Inflammatory macrophage (primary cell): ENCODE results near the gene TXNRD2.

ENCODE experiments used
- DNase-seq, 2 donors: peaks; one replicate each; pipeline ENCODE4 v3.0.0-alpha.2; 2020 to 2022
- total RNA-seq, 18 experiments: gene quantifications; one replicate each; lab custom pipeline; 2026; ENCODE audit warnings: mixed read lengths in 6 of 18, inconsistent platforms in 2 of 18; lab: John Stamatoyannopoulos, UW

The TXNRD2 gene
- 8.1 to 34.9 (median 20.2) reads per million in 18 experiments for total RNA-seq

- peak; percentile 59 to 71 for DNase-seq
Measured at GRCh38 chr22:19941365-19942082, at the start of gene TXNRD2, which contains the start of gene COMT. TXNRD2 (minus strand) TSS chr22:19941818; CDS start chr22:19941803, 15 bp downstream. COMT (plus strand) TSS chr22:19941772; CDS start chr22:19962527, 20,755 bp downstream.

DNA sequence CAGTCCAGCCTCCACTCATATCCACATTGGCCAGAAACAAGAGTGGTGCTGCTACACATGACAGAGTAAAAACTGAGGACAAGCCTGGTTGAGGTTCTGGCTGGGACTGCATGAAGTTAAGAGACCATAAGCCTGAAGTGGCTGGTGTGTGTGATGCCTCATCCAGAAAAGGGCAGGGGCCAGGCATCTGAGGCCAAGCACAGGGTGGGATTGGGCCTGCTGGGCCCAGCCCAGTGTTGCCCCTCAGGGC lies 49.7 kb upstream of the TXNRD2 start:
- no peak for DNase-seq

DNA sequence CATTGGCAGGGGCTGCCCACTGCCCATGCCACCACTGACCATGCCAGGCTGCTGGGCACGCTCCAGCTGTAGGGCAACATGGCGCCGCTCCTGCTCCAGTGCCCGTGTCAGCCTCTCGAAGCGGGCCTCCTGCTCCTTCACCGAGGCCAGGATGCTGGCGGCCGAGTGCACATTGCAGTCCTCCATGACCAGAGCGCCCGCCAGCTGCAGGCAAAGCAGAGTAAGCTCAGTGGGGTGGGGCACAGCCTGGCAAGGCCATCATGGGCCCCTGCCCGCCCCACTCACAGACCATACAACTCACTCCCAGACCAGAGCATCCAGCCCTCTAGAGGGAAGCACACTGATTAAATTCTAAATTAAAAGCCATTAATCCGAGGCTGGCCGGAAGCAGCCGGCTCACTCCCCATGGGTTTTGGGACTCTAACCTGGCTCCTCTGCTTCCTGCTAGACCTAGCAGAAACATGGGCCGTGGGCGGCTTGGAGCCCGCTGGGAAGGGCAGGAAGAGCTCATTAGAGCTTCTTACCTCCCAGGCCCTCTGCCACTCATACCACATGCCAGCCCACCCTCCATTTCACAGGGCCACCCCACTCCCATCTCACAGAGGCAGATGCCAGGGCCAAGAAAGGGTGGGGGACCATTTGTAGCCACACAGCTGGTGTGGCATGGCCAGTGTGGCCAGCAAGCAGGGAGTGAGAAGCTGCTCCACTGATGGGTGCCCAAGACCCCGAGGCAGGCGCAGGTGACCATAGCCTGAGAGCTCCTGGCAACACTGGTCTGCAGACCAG lies 49.2 kb upstream of the TXNRD2 start:
- no peak for DNase-seq

GRCh38 chr22:19990188-19990587 lies 48.6 kb upstream of the TXNRD2 start:
- no peak for DNase-seq

GRCh38 chr22:19989725-19990067 lies 48.1 kb upstream of the TXNRD2 start:
- no peak for DNase-seq

- DNase-seq = no peak
Measured at GRCh38 chr22:19988965-19989724, 47.5 kb upstream of the TXNRD2 start.

DNA sequence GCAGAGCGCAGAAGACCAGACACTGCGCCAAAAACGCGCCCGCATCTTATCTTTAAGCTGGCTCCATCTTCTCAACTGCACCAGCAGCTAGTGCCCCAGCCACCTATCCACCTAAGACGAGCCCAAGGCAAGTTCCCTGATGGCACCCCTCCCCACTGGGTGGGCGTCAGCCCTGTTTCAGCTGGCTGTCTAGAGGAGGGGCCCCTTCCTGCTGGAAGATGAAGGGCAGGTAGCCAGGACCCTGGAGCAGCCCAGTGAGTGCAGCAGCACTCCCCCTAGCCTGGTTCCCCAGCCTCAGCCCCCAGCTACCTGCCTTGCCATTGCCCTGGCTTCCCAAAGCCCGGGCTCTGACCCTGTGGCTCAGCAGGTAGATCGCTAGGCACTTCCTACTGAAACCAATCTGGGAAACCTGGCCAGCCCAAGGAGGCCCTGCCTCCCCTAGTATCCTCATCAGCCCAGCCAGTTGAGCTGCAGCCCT lies 46.8 kb upstream of the TXNRD2 start:
- DNase-seq = no peak

DNA sequence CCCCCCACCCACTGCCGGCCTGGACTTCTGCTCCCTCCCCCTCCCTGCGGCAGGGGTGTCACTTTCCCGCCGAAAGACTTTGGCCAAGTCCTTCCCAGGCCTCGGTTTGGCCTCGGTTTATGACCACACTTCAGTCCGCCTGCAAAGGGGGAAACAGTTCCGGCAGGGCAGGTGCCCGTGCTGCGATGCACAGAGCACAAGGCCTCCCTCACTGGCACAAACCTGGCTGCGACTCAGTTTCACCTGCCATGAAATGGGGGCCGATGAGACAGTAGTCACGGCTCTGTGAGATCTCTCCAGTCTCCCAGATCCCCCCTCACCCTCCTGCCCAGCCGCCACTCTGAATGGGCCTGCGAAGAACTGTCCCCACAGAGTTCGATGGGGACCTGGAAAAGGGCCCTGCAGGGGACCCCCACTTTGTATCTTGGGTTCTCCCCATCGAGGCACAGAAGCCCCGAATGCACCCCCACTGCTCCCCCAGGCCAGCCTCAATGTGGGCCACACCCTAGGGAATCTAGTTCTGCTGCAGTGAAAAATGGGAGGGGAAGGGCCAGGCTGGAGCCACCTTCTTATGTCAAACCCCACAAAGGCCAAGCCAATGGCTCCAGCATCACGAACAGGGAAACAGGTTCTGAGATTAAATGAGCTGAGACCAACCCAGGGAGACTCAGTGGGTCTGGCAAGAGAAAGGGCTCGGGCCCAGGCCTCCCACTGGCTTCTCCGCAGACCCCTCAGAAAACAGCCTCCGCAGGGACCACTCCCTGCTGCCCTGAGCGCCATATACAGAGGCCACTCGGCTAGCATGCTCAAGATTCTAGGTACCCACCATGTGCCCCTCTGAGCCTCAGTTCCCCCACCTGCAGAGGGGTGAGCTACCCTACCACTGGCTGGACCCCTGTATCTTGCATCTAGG lies 46.0 kb upstream of the TXNRD2 start:
- no peak for DNase-seq

GRCh38 chr22:19986410-19987341 lies 45.1 kb upstream of the TXNRD2 start:
- DNase-seq = peak; percentile 66 to 84

DNA sequence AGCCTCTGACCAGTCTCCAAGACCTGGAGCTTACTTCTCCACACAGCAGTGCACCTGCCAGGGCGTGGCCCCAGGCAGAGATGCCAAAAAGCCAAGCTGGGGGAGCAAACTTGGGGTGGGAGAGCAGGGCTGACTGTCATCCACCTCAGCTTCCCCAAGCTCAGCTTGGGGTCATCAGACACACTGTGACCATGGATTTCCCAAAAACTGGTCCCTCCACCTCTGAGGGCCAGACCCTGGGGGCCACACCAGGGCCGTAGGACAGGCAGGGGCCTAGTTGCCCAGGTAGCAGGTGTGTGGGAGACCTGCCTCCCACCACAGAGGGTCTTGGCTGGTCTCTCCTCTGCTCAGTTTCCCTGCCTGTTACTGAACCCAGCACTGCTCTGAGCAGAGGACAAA lies 44.4 kb upstream of the TXNRD2 start:
- DNase-seq = no peak

GRCh38 chr22:19984851-19985811 lies 43.5 kb upstream of the TXNRD2 start:
- no peak for DNase-seq

GRCh38 chr22:19984201-19984753 lies 42.7 kb upstream of the TXNRD2 start:
- DNase-seq = no peak

DNA sequence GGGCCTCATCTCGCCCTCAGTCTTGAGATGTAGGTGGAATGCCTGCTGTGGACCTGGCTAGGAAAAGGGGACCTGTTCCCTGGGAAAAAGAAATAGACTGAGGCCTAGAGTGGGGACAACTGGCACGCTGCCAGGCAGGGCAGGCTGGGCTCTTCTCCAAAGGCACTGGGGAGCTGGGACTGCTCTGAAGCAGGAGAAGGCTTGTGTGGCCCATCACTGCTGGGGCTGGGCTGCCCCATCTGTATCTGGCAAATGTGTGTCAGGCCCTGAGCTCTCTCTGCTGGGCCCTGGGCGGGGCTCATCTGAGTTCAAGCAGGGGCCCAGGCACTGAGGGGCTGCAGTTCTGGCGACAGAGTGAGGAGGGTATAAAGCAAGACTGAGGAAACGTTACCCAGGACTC lies 42.1 kb upstream of the TXNRD2 start:
- DNase-seq = no peak

DNA sequence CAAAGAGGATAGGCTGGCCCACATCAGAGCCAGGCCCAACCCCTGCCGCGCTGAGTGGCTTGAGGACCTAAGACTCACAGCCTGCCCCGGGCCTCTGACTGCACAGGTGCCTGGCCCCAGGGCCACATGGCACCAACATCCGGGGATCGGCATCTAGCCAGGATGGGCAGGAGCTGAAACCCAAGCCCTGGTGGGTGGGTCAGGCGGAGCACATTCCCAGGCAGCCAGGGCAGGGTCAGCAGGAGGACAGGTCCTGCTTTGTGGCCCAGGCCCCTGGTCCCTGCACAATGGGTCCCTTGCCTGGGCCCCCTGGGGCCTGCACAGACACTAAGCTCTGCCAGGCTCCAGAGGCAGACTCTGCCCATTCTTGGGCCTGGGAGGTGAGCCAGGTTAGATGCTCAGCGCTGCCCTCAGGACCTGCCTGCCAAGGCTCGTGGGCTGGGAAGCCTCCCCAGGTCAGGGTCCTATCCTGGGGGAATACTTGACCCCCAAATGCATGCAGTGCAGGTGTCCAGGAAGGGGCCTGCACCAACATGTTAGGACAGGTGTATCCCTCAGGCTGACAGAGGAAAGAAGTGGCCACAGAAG lies 41.5 kb upstream of the TXNRD2 start:
- no peak for DNase-seq

DNA sequence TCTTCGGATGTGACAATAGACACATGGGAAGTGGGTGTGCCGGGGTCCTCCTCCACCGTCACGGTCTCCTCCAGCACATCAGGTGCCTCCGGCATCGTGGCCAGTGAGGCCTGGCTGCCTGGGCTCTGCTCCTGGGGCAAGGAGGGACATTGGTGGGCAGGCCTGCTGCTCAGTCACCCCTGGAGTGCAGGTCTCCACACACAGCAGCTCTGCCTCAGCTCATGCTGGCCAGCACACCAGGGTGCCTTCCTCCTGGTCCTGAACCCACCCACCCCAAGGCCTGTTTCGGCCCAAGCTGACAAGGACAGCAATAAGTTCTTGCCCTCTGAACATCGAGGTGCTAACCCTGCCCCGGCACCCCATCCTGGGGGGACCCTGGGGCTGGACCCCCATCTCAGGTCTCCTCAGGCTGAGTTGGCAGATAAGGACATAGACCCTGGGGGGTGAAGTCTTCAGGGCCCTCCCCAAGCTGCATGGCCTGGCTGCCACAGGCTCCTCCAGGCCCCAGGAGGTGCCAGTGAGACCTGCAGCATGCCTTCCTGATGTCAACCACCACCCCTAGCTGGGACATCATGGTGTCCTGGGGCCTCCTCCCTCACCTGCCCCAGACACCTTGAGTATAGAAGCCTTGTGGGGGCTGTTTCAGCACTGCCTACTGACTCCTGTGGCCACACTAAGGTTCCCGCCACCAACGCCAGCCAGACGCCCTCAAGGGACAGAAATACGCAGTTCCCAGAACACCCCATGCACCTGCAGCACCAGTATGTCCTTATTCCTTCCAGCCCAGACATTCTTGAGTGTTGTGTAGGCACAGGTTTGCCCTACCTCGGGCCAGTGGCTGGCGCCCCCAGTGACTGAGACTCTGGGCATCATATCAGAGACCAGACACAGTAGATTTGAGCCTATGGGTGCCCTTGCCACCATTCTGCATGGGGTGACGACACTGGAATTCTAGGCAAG lies 40.6 kb upstream of the TXNRD2 start:
- DNase-seq = no peak

- no peak for DNase-seq
Measured at GRCh38 chr22:19981171-19981960, 39.7 kb upstream of the TXNRD2 start.

DNA sequence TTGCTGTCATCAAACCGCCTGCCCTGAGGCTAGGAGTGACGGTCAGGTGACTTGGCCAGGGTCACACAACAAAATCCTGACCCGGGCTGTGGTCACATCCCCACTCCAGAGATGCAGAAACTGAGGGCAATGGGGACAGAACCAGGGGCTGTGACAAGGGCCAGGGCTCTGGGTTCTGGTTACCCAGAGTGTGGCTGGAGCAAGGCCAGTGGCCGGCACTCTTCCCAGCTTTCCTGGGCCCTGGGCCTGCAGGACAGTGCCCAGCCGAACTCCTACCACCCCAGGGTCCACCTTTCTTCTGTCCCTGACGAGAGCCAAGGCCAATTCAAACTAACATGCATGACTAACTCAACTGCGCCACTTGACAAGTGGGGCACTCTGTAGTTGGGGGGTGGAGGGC lies 39.1 kb upstream of the TXNRD2 start:
- DNase-seq = no peak
